Stimulated activated naive B cell treated with anti-CD40 and anti-IgM and Interleukin-4, amounts not matched to agents 10 μg/mL and 1 μg/mL and 100 μg/mL, for 72 hours (primary cell): ENCODE data around the gene LYPD3.

Source experiments
- ATAC-seq, 2 donors: fragments of 150-1000 bp; cut with Tn5 transposase; replicated peaks; 2 replicates each; pipeline ENCODE4 v1.10.0; 2021; ENCODE audit warnings: moderate library complexity in 1 of 2
- DNase-seq: peaks from one replicate; pipeline ENCODE4 v3.0.0; 2021
- H3K27ac Mint-ChIP-seq: one replicate; pipeline ENCODE4 v1.8.0; 2022; ENCODE audit warnings: mild to moderate bottlenecking, mixed read lengths
- H3K27me3 Mint-ChIP-seq, 2 donors: one replicate each; pipeline ENCODE4 v1.8.0; 2022; ENCODE audit warnings: mixed read lengths in 2 of 2
- H3K36me3 Mint-ChIP-seq, 2 donors: one replicate each; pipeline ENCODE4 v1.8.0; 2022; ENCODE audit warnings: mixed read lengths in 2 of 2, mild to moderate bottlenecking in 1 of 2
- H3K4me1 Mint-ChIP-seq, 2 donors: one replicate each; pipeline ENCODE4 v1.8.0; 2022; ENCODE audit warnings: mixed read lengths in 2 of 2, mild to moderate bottlenecking in 1 of 2
- H3K4me3 Mint-ChIP-seq, 2 donors: one replicate each; pipeline ENCODE4 v1.8.0; 2022; ENCODE audit warnings: mild to moderate bottlenecking in 2 of 2, mixed read lengths in 2 of 2, moderate library complexity in 1 of 2
- H3K9me3 Mint-ChIP-seq, 2 donors: one replicate each; pipeline ENCODE4 v1.8.0; 2022; ENCODE audit warnings: mixed read lengths in 2 of 2, mild to moderate bottlenecking in 1 of 2

The LYPD3 gene

GRCh38 chr19:43423779-43424178, 41.6 kb downstream of the LYPD3 start:
- Mint-ChIP-seq H3K36me3 (no peaks in the 10 kb centered on the region), H3K27ac (no peak overlapping the region), H3K27me3 (peaks cover 4 to 24% of the 10 kb centered on the region in 2 donors), H3K4me1 (peaks cover 0 to 6% of the 10 kb centered on the region in 2 donors), H3K9me3 (no peaks in the 10 kb centered on the region), H3K4me3 (no peak overlapping the region)
- ATAC-seq, result no peak
- no peak for DNase-seq

DNA sequence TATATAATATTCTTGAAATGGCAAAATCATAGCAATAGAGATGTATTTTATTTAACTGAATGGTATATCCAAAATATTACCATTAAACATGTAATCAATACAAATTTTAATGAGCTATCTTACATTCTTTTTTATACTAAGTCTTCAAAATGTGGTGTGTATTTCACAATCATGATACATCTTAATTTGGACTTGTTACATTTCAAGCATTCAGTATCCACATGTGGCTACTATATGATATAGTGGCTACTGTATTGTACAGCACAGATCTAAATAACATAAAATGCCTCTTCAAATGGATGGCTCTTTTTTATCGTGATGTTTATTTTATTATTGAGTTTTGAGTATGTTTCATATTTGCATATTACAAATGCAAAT, 42.7 kb downstream of the LYPD3 start:
- H3K4me3 Mint-ChIP-seq, result no peak overlapping the region
- no peaks in the 10 kb centered on the region for H3K36me3 Mint-ChIP-seq
- no peaks in the 10 kb centered on the region for H3K9me3 Mint-ChIP-seq
- ATAC-seq (no peak), DNase-seq (no peak)
- H3K27ac Mint-ChIP-seq, result no peak overlapping the region
- peaks cover 0 to 6% of the 10 kb centered on the region in 2 donors for H3K4me1 Mint-ChIP-seq
- peaks cover 4 to 24% of the 10 kb centered on the region in 2 donors for H3K27me3 Mint-ChIP-seq

DNA sequence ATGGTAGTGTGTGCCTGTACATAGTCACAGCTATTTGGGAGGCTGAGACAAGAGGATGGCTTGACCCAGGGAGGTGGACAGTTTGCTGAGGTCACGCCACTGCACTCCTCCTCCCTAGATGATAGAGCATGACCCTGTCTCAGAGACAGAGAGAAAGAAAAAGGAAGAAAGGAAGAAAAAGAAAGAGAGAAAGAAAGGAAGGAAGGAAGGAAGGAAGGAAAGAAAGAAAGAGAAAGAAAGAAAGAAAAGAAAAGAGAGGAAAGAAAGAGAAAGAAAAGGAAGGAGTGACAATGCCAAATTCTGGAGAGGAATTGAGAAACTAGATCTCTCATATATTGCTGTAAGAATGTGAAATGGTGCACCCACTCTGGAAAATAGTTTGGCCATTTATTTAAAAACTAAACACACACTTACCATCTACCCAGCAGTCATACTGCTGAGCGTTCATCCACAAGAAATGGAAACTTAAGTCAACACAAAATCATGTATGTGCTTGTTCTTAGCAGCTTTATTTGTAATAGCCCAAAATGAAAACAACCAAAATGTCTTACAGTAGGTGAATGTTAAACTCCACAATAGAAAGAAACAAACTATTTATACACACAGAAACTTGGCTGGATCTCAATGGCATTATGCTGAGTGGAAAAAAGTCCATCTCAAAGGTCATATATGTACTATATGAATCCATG, 43.3 kb downstream of the LYPD3 start:
- Mint-ChIP-seq H3K4me3 (no peak overlapping the region), H3K4me1 (peaks cover 2 to 10% of the 10 kb centered on the region in 2 donors), H3K9me3 (no peaks in the 10 kb centered on the region), H3K27ac (no peak overlapping the region), H3K27me3 (peaks cover 4 to 24% of the 10 kb centered on the region in 2 donors), H3K36me3 (no peaks in the 10 kb centered on the region)
- no peak for DNase-seq
- ATAC-seq, result no peak

- Mint-ChIP-seq H3K27ac (no peak overlapping the region), H3K27me3 (peaks cover 4 to 17% of the 10 kb centered on the region in 2 donors), H3K4me1 (peaks cover 6 to 15% of the 10 kb centered on the region in 2 donors), H3K9me3 (no peaks in the 10 kb centered on the region), H3K4me3 (no peak overlapping the region), H3K36me3 (no peaks in the 10 kb centered on the region)
- DNase-seq (no peak), ATAC-seq (no peak)
Measured at GRCh38 chr19:43420954-43421353, 44.5 kb downstream of the LYPD3 start.

GRCh38 chr19:43416951-43417623, 48.3 kb downstream of the LYPD3 start:
- Mint-ChIP-seq H3K27ac (no peak overlapping the region), H3K27me3 (peaks cover 4 to 6% of the 10 kb centered on the region in 2 donors), H3K36me3 (no peaks in the 10 kb centered on the region), H3K4me3 (no peak overlapping the region), H3K9me3 (no peaks in the 10 kb centered on the region), H3K4me1 (peaks cover 6 to 14% of the 10 kb centered on the region in 2 donors)
- DNase-seq, result no peak
- ATAC-seq, result peak; percentile 55 to 64

DNA sequence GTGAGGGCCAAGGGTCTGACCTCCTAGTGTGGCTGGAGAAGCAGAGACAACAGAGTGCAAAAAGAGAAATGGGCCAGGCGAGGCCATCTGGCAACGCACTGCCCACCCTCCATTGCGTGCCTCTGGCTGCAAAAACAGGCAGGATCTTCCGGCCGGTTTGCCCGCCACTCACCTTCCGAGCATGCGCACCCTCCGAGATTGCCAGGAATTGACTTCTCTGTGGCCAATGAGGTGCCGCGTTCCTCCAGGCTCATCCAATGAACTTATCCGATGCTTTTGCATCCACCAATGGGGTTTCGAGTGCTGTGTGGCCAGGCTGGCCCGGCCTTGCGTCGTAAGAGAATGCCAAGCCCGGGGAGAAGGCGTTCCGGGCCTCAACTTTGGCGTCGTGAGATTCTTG, 50.9 kb downstream of the LYPD3 start, which contains the start of gene TEX101:
TEX101 (plus strand) TSS at position 337 of the 400 bp plus-strand sequence. CDS start 1,030 bp downstream, outside the sequence.
- ATAC-seq (no peak), DNase-seq (no peak)
- Mint-ChIP-seq H3K4me1 (peaks cover 6 to 10% of the 10 kb centered on the region in 2 donors), H3K36me3 (no peaks in the 10 kb centered on the region), H3K9me3 (peaks cover 3 to 4% of the 10 kb centered on the region in 2 donors), H3K27me3 (peaks cover 4 to 10% of the 10 kb centered on the region in 2 donors), H3K27ac (no peak within 1 kb of the TSS), H3K4me3 (no peak within 1 kb of the TSS)

DNA sequence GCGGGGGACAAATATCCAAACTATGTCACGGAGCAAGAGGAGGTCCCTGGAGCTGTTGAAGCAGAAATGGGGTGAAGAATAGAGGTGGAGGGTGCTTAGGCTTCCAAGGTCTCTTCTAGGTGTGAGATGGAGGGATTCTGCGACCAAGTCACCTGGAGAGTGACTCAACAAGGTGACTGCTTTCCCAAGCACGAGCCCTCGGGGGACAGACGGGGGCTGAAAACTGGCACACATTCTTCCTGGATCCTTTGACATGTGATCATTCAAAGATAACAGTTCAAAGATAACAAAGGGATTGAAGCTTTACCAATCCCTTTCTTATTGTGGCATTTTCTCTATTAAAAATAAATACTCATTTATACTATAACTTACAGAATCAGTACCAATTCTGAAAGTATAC, 53.0 kb downstream of the LYPD3 start:
- Mint-ChIP-seq H3K4me3 (no peak overlapping the region), H3K27me3 (peaks cover 4 to 10% of the 10 kb centered on the region in 2 donors), H3K4me1 (peaks cover 5 to 9% of the 10 kb centered on the region in 2 donors), H3K9me3 (peaks cover 3 to 4% of the 10 kb centered on the region in 2 donors), H3K36me3 (no peaks in the 10 kb centered on the region), H3K27ac (no peak overlapping the region)
- ATAC-seq (no peak), DNase-seq (no peak)
